H1 (cell line): Measurements from ENCODE around the gene OR5AL1. TPM values are rescaled to one million over a fixed set of nuclear protein-coding genes. Genes with fewer than 3 reads are reported as not detected.
"Not testable (repeated sequence)": the region's sequence is repeated elsewhere in the genome, so short reads cannot be mapped to it uniquely, and the experiment has no call there.

Experiments
- CTCF ChIA-PET: fragments of 300-600 bp; sonication (Branson Sonifier 250); formaldehyde crosslinking; loops from one replicate; lab custom pipeline; 2021; ENCODE audit not compliant: partially characterized antibody; lab: Charles Lee
- POLR2A ChIA-PET: fragments of 300-600 bp; sonication (Branson Sonifier 250); formaldehyde crosslinking; loops from one replicate; lab custom pipeline; 2021; ENCODE audit warnings: inconsistent platforms; ENCODE audit not compliant: partially characterized antibody; lab: Charles Lee
- DNase-seq, 2 experiments: peaks; one replicate each; pipeline versions ENCODE4 v3.0.0 to v3.0.0-alpha.2; 2010 to 2022; ENCODE audit warnings: low spot score in 2 of 2, low read depth in 1 of 2, mixed read lengths in 1 of 2
- FAIRE-seq: peaks from 2 replicates; lab custom pipeline; 2011; peaks lifted over from hg19 to GRCh38; lab: Jason Lieb, UNC
- H2AFZ ChIP-seq: 2 replicates; pipeline ENCODE4 v1.8.1; 2012; ENCODE audit warnings: low read length, inconsistent platforms
- H2AK5ac ChIP-seq: 2 replicates; pipeline ENCODE4 v1.6.1; 2013; ENCODE audit warnings: low read depth, low read length
- H2BK120ac ChIP-seq: replicated peaks from 2 replicates; pipeline ENCODE3; 2013; ENCODE audit warnings: low read depth, low read length, inconsistent platforms
- H2BK12ac ChIP-seq: 2 replicates; pipeline ENCODE4 v1.6.1; 2013; ENCODE audit warnings: low read depth, low read length
- H2BK15ac ChIP-seq: 2 replicates; pipeline ENCODE4 v1.6.1; 2013; ENCODE audit warnings: low read length
- H2BK20ac ChIP-seq: 2 replicates; pipeline ENCODE4 v1.6.1; 2013; ENCODE audit warnings: low read length
- H2BK5ac ChIP-seq: 2 replicates; pipeline ENCODE4 v1.6.1; 2013; ENCODE audit warnings: low read depth, low read length
- H3K14ac ChIP-seq: 2 replicates; pipeline ENCODE4 v1.6.1; 2013; ENCODE audit warnings: inconsistent platforms; ENCODE audit not compliant: insufficient read length
- H3K18ac ChIP-seq: 2 replicates; pipeline ENCODE4 v1.6.1; 2013; ENCODE audit warnings: low read length; ENCODE audit errors: extremely low read depth
- H3K23ac ChIP-seq: 2 replicates; pipeline ENCODE4 v1.6.1; 2013; ENCODE audit warnings: inconsistent platforms; ENCODE audit not compliant: insufficient read length
- H3K23me2 ChIP-seq: 2 replicates; pipeline ENCODE4 v1.6.1; 2013; ENCODE audit warnings: low read depth, low read length
- H3K27ac ChIP-seq: 2 replicates; pipeline ENCODE4 v1.6.1; 2011; ENCODE audit warnings: low read depth, low read length, inconsistent platforms
- H3K27me3 ChIP-seq, 4 experiments: replicated peaks in 1 of 4; 1 replicate in 1 of 4; 2 replicates in 3 of 4; pipeline versions ENCODE4 v1.6.1 to v1.8.1; 2011 to 2013; ENCODE audit warnings: low read length in 3 of 4, mild to moderate bottlenecking in 3 of 4, inconsistent platforms in 2 of 4, mixed read lengths in 2 of 4, moderate library complexity in 1 of 4; ENCODE audit not compliant: control insufficient read depth in 3 of 4, insufficient read depth in 3 of 4; ENCODE audit errors: extremely low read depth in 1 of 4
- H3K36me3 ChIP-seq, 4 experiments: 2 replicates each; pipeline versions ENCODE4 v1.6.1 to v1.8.1; 2011 to 2013; ENCODE audit warnings: mild to moderate bottlenecking in 4 of 4, low read length in 3 of 4, moderate library complexity in 2 of 4, control low read depth in 1 of 4, inconsistent platforms in 1 of 4; ENCODE audit not compliant: insufficient read depth in 4 of 4, control insufficient read depth in 2 of 4
- H3K4ac ChIP-seq: replicated peaks from 2 replicates; pipeline ENCODE3; 2013; ENCODE audit warnings: low read length, low read depth, mixed read lengths, inconsistent platforms; ENCODE audit not compliant: insufficient read length
- H3K4me1 ChIP-seq, 4 experiments: replicated peaks in 1 of 4; 1 replicate in 1 of 4; 2 replicates in 3 of 4; pipeline versions ENCODE4 v1.6.1 to v1.8.1; 2011 to 2013; ENCODE audit warnings: low read length in 3 of 4, inconsistent platforms in 2 of 4, mixed read lengths in 1 of 4; ENCODE audit not compliant: insufficient read depth in 4 of 4, control insufficient read depth in 3 of 4
- H3K4me2 ChIP-seq, 2 experiments: 2 replicates each; pipeline versions ENCODE4 v1.6.1 to v1.8.1; 2011 to 2013; ENCODE audit warnings: low read depth in 2 of 2, low read length in 2 of 2, control low read depth in 1 of 2, inconsistent platforms in 1 of 2, mild to moderate bottlenecking in 1 of 2; ENCODE audit not compliant: insufficient read depth in 1 of 2
- H3K4me3 ChIP-seq, 4 experiments: fragments of 200-600, 300-600 bp in 1 of 4; sonication (generic), shearing (Covaris generic), sonication (Bioruptor Twin) in 1 of 4; 2 replicates each; pipeline versions ENCODE4 v1.5.1 to v1.8.1; 2011 to 2016; ENCODE audit warnings: low read length in 4 of 4, low read depth in 3 of 4, control low read depth in 2 of 4, inconsistent platforms in 2 of 4, mild to moderate bottlenecking in 2 of 4, mixed read lengths in 1 of 4, moderate library complexity in 1 of 4; ENCODE audit not compliant: insufficient read depth in 2 of 4; ENCODE audit errors: extremely low read depth in 1 of 4
- H3K56ac ChIP-seq: replicated peaks from 2 replicates; pipeline ENCODE3; 2013; ENCODE audit warnings: low read depth, mild to moderate bottlenecking, mixed read lengths, low read length, inconsistent platforms; ENCODE audit not compliant: insufficient read length
- H3K79me1 ChIP-seq: 2 replicates; pipeline ENCODE4 v1.6.1; 2013; ENCODE audit warnings: low read depth, low read length, control low read depth
- H3K79me2 ChIP-seq, 2 experiments: 2 replicates each; pipeline versions ENCODE4 v1.6.1 to v1.8.1; 2012 to 2013; ENCODE audit warnings: low read length in 2 of 2, mild to moderate bottlenecking in 2 of 2, inconsistent platforms in 1 of 2; ENCODE audit not compliant: insufficient read depth in 2 of 2, control insufficient read depth in 1 of 2
- H3K9ac ChIP-seq, 4 experiments: replicated peaks in 1 of 4; 1 replicate in 1 of 4; 2 replicates in 3 of 4; pipeline versions ENCODE4 v1.6.1 to v1.8.1; 2011 to 2013; ENCODE audit warnings: low read depth in 3 of 4, low read length in 3 of 4, control low read depth in 2 of 4, mild to moderate bottlenecking in 2 of 4, moderate library complexity in 2 of 4, inconsistent platforms in 1 of 4; ENCODE audit errors: extremely low read depth in 1 of 4
- H3K9me3 ChIP-seq, 2 experiments: 2 replicates each; pipeline versions ENCODE4 v1.6.1 to v1.8.1; 2012 to 2013; ENCODE audit warnings: mild to moderate bottlenecking in 2 of 2, moderate library complexity in 2 of 2, control low read depth in 1 of 2, inconsistent platforms in 1 of 2, low read depth in 1 of 2, low read length in 1 of 2, mixed read lengths in 1 of 2; ENCODE audit not compliant: insufficient read depth in 2 of 2
- H4K20me1 ChIP-seq, 2 experiments: replicated peaks in 1 of 2; 2 replicates each; pipeline versions ENCODE3 to v1.8.1; 2011 to 2013; ENCODE audit warnings: inconsistent platforms in 2 of 2, low read length in 2 of 2, mild to moderate bottlenecking in 1 of 2; ENCODE audit not compliant: insufficient read depth in 2 of 2, control insufficient read depth in 1 of 2
- H4K5ac ChIP-seq: 2 replicates; pipeline ENCODE4 v1.6.1; 2013; ENCODE audit warnings: low read length, low read depth, mixed read lengths, inconsistent platforms; ENCODE audit not compliant: insufficient read length
- H4K8ac ChIP-seq: 2 replicates; pipeline ENCODE4 v1.8.0; 2013; ENCODE audit warnings: mild to moderate bottlenecking, moderate library complexity, low read length, inconsistent platforms; ENCODE audit not compliant: insufficient read depth; ENCODE audit errors: extremely low read depth
- H4K91ac ChIP-seq: replicated peaks from 2 replicates; pipeline ENCODE3; 2013; ENCODE audit warnings: low read length, mixed read lengths, inconsistent platforms; ENCODE audit not compliant: insufficient read length
- WGBS, 2 experiments: shearing (Covaris generic) in 1 of 2; methylation state at CpG; one replicate each; pipeline versions ENCODE4 v1.1.6 to v1.1.7; 2013 to 2015; ENCODE audit warnings: low lambda C conversion rate in 2 of 2, mixed read lengths in 2 of 2, inconsistent platforms in 1 of 2, low coverage in 1 of 2, missing lambda C conversion rate in 1 of 2; ENCODE audit not compliant: insufficient replicate concordance in 2 of 2, insufficient coverage in 1 of 2, insufficient read length in 1 of 2; ENCODE audit errors: extremely low coverage in 1 of 2, missing lambda C conversion rate in 1 of 2; 5-methylcytosine and 5-hydroxymethylcytosine counted together
- polyA plus RNA-seq, 7 experiments: library from polyadenylated mRNA; depleted of rRNA in 3 of 7; stranded (reverse) in 5 of 7; unstranded in 2 of 7; fragments of >200 nt in 5 of 7; fragments of 200-250 nt in 2 of 7; gene quantifications; 1 replicate in 5 of 7; 2 replicates in 1 of 7; 4 replicates in 1 of 7; pipeline versions ENCODE4 v1.2.1 to v1.2.3, GENCODE V29; 2011 to 2013; ENCODE audit warnings: missing spikeins in 2 of 7, mixed read lengths in 2 of 7
- total RNA-seq: library from RNA; stranded (reverse); fragmentation: NEBNext Ultra II Directional; extraction: Animal tissue kit (Norgen Biotek cat#: 25700); gene quantifications from 2 replicates; pipeline ENCODE4 v1.2.1, GENCODE V29; 2021

The OR5AL1 gene
- total and polyA plus RNA-seq, 2 of the 8 experiments (the other 6 are each of a cell fraction or from before 2014, with no cell fraction given) = not detected

DNA sequence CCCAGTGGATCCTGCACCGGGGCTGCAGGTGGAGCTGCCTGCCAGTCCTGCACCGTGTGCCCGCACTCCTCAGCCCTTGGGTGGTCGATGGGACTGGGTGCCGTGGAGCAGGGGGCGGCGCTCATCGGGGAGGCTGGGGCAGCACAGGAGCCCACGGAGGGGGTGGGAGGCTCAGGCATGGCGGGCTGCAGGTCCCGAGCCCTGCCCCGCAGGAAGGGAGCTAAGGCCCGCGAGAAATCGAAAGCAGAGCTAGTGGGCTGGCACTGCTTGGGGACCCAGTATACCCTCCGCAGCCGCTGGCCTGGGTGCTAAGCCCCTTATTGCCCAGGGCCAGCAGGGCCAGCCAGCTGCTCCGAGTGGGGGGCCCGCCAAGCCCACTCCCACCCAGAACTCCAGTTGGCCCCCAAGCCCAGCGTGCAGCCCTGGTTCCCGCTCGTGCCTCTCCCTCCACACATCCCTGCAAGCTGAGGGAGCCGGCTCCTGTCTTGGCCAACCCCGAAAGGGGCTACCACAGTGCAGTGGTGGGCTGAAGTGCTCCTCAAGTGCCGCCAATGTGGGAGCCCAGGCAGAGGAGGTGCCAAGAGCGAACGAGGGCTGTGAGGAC is 10.5 kb upstream of the OR5AL1 start:
- H3K79me2 ChIP-seq, FAIRE-seq, H4K91ac ChIP-seq, H3K18ac ChIP-seq, H2BK5ac ChIP-seq, POLR2A ChIA-PET, H3K56ac ChIP-seq, H3K4me3 ChIP-seq, H2BK12ac ChIP-seq, H3K23me2 ChIP-seq, H3K27ac ChIP-seq, H3K4me1 ChIP-seq, H3K36me3 ChIP-seq, H3K14ac ChIP-seq, H2AFZ ChIP-seq, H4K5ac ChIP-seq, H2BK20ac ChIP-seq, H3K4me2 ChIP-seq, H4K20me1 ChIP-seq, H2BK15ac ChIP-seq, DNase-seq, H3K9ac ChIP-seq, CTCF ChIA-PET, H2BK120ac ChIP-seq, H2AK5ac ChIP-seq, H3K27me3 ChIP-seq, H3K4ac ChIP-seq, H3K9me3 ChIP-seq, H3K23ac ChIP-seq, H4K8ac ChIP-seq, H3K79me1 ChIP-seq: not testable (repeated sequence)
- 89% methylated on average over 17 of the region's 27 CpGs; no CpG with 5 or more reads in 1 of the 2 experiments for WGBS, 2 experiments
